Naive B cell (primary cell): Measurements from ENCODE around the gene SPTBN2. TPM values are rescaled to one million over a fixed set of nuclear protein-coding genes. Genes with fewer than 3 reads are reported as not detected.

Experiments used
- ATAC-seq, 2 donors: fragments of 150-1000 bp; cut with Tn5 transposase; 2 replicates each; pipeline ENCODE4 v1.10.0; 2021; ENCODE audit warnings: low read depth in 2 of 2, mild to moderate bottlenecking in 2 of 2, moderate library complexity in 2 of 2
- DNase-seq: peaks from one replicate; pipeline ENCODE4 v3.0.0; 2022
- H3K27ac Mint-ChIP-seq, 6 donors: one replicate each; pipeline ENCODE4 v1.8.0; 2020 to 2022; ENCODE audit warnings: mild to moderate bottlenecking in 6 of 6, mixed read lengths in 6 of 6, moderate library complexity in 5 of 6, inconsistent platforms in 2 of 6
- H3K27me3 Mint-ChIP-seq, 3 donors: one replicate each; pipeline ENCODE4 v1.8.0; 2021 to 2022; ENCODE audit warnings: mixed read lengths in 3 of 3, mild to moderate bottlenecking in 1 of 3
- H3K36me3 Mint-ChIP-seq, 2 donors: one replicate each; pipeline ENCODE4 v1.8.0; 2020 to 2022; ENCODE audit warnings: mixed read lengths in 2 of 2, inconsistent platforms in 1 of 2, mild to moderate bottlenecking in 1 of 2
- H3K4me1 Mint-ChIP-seq, 3 donors: one replicate each; pipeline ENCODE4 v1.8.0; 2020 to 2022; ENCODE audit warnings: mixed read lengths in 3 of 3, inconsistent platforms in 1 of 3, mild to moderate bottlenecking in 1 of 3, moderate library complexity in 1 of 3
- H3K4me3 Mint-ChIP-seq, 8 donors: one replicate each; pipeline ENCODE4 v1.8.0; 2020 to 2022; ENCODE audit warnings: mild to moderate bottlenecking in 8 of 8, mixed read lengths in 8 of 8, moderate library complexity in 8 of 8, inconsistent platforms in 2 of 8
- H3K9me3 Mint-ChIP-seq, 7 donors: one replicate each; pipeline ENCODE4 v1.8.0; 2020 to 2022; ENCODE audit warnings: mixed read lengths in 7 of 7, mild to moderate bottlenecking in 5 of 7, inconsistent platforms in 2 of 7, moderate library complexity in 1 of 7
- polyA plus RNA-seq, 6 donors: library from polyadenylated mRNA; unstranded; fragments of 300-500 nt; fragmentation: Illumina TruSeq; gene quantifications; one replicate each; pipeline ENCODE4 v1.2.3, GENCODE V29; 2021; ENCODE audit warnings: low read depth in 6 of 6

The SPTBN2 gene
- polyA plus RNA-seq, 6 donors from 2014 or later: 0.52 to 1.2 (median 0.60) TPM; not detected in 3

- Mint-ChIP-seq H3K4me1 (peaks cover 8 to 12% (median 8%) of the 10 kb centered on the region in 3 donors), H3K27ac (no peak overlapping the region)
- ATAC-seq: no peak
Observed at GRCh38 chr11:66692871-66693331, 36.1 kb downstream of the SPTBN2 start.

GRCh38 chr11:66692446-66692845 is 36.6 kb downstream of the SPTBN2 start:
- Mint-ChIP-seq H3K9me3 (no peaks in the 10 kb centered on the region), H3K36me3 (no peaks in the 10 kb centered on the region), H3K27ac (no peak overlapping the region), H3K4me3 (no peak overlapping the region), H3K27me3 (no peaks in the 10 kb centered on the region), H3K4me1 (peaks cover 8 to 12% (median 8%) of the 10 kb centered on the region in 3 donors)
- ATAC-seq (no peak), DNase-seq (no peak)

More at GRCh38 chr11:66692871-66693331, 36.1 kb downstream of the SPTBN2 start:
- Mint-ChIP-seq H3K9me3 (no peaks in the 10 kb centered on the region), H3K4me3 (no peak overlapping the region), H3K27me3 (no peaks in the 10 kb centered on the region), H3K36me3 (no peaks in the 10 kb centered on the region)
- no peak for DNase-seq

GRCh38 chr11:66691311-66691980 is 37.6 kb downstream of the SPTBN2 start:
- ATAC-seq: no peak
- H3K9me3 Mint-ChIP-seq: no peaks in the 10 kb centered on the region

GRCh38 chr11:66689661-66690590 is 39.1 kb downstream of the SPTBN2 start:
- H3K36me3 Mint-ChIP-seq: no peaks in the 10 kb centered on the region
- no peaks in the 10 kb centered on the region for H3K9me3 Mint-ChIP-seq
- H3K4me1 Mint-ChIP-seq: peaks cover 6 to 8% (median 7%) of the 10 kb centered on the region in 3 donors
- H3K27ac Mint-ChIP-seq: no peak overlapping the region
- H3K27me3 Mint-ChIP-seq: peaks cover 0 to 5% (median 0%) of the 10 kb centered on the region in 3 donors
- DNase-seq: no peak
- no peak for ATAC-seq
- H3K4me3 Mint-ChIP-seq: peak overlapping the region in 1 of 8 donors; percentile 18

More at GRCh38 chr11:66691311-66691980, 37.6 kb downstream of the SPTBN2 start:
- DNase-seq: no peak
- Mint-ChIP-seq H3K4me1 (peaks cover 8 to 12% (median 8%) of the 10 kb centered on the region in 3 donors), H3K4me3 (peak overlapping the region in 1 of 8 donors; percentile 66), H3K27me3 (peaks cover 0 to 5% (median 0%) of the 10 kb centered on the region in 3 donors), H3K27ac (no peak overlapping the region), H3K36me3 (no peaks in the 10 kb centered on the region)

GRCh38 chr11:66688561-66689534 is 40.2 kb downstream of the SPTBN2 start:
- Mint-ChIP-seq H3K27me3 (peaks cover 0 to 5% (median 0%) of the 10 kb centered on the region in 3 donors), H3K27ac (peak overlapping the region in 1 of 6 donors; percentile 81)

GRCh38 chr11:66687831-66688281 is 41.2 kb downstream of the SPTBN2 start:
- Mint-ChIP-seq H3K36me3 (no peaks in the 10 kb centered on the region), H3K9me3 (no peaks in the 10 kb centered on the region), H3K4me3 (no peak overlapping the region), H3K27ac (peak overlapping the region in 1 of 6 donors; percentile 32), H3K4me1 (peaks cover 0 to 2% (median 0%) of the 10 kb centered on the region in 3 donors), H3K27me3 (peaks cover 0 to 5% (median 0%) of the 10 kb centered on the region in 3 donors)
- ATAC-seq (no peak), DNase-seq (no peak)

More at GRCh38 chr11:66688561-66689534, 40.2 kb downstream of the SPTBN2 start:
- no peaks in the 10 kb centered on the region for H3K9me3 Mint-ChIP-seq
- ATAC-seq: no peak
- H3K4me1 Mint-ChIP-seq: peaks cover 0 to 2% (median 0%) of the 10 kb centered on the region in 3 donors
- no peak for DNase-seq
- H3K36me3 Mint-ChIP-seq: no peaks in the 10 kb centered on the region
- peak overlapping the region in 1 of 8 donors; percentile 18 for H3K4me3 Mint-ChIP-seq

GRCh38 chr11:66686801-66687750 is 41.9 kb downstream of the SPTBN2 start:
- peaks cover 0 to 2% (median 0%) of the 10 kb centered on the region in 3 donors for H3K4me1 Mint-ChIP-seq
- no peaks in the 10 kb centered on the region for H3K9me3 Mint-ChIP-seq
- peaks cover 0 to 5% (median 0%) of the 10 kb centered on the region in 3 donors for H3K27me3 Mint-ChIP-seq
- no peaks in the 10 kb centered on the region for H3K36me3 Mint-ChIP-seq
- peak overlapping the region in 1 of 6 donors; percentile 7 for H3K27ac Mint-ChIP-seq
- H3K4me3 Mint-ChIP-seq: no peak overlapping the region
- DNase-seq (no peak), ATAC-seq (no peak)

- no peak overlapping the region for H3K4me3 Mint-ChIP-seq
- no peaks in the 10 kb centered on the region for H3K36me3 Mint-ChIP-seq
- peaks cover 0 to 2% (median 0%) of the 10 kb centered on the region in 3 donors for H3K4me1 Mint-ChIP-seq
- ATAC-seq (no peak), DNase-seq (no peak)
- H3K27me3 Mint-ChIP-seq: peaks cover 0 to 5% (median 0%) of the 10 kb centered on the region in 3 donors
- H3K27ac Mint-ChIP-seq: no peak overlapping the region
- no peaks in the 10 kb centered on the region for H3K9me3 Mint-ChIP-seq
Observed at GRCh38 chr11:66686100-66686785, 42.8 kb downstream of the SPTBN2 start.

GRCh38 chr11:66685276-66686099 is 43.5 kb downstream of the SPTBN2 start:
- Mint-ChIP-seq H3K27me3 (peaks cover 0 to 5% (median 0%) of the 10 kb centered on the region in 3 donors), H3K9me3 (no peaks in the 10 kb centered on the region), H3K36me3 (no peaks in the 10 kb centered on the region), H3K4me3 (no peak overlapping the region), H3K27ac (no peak overlapping the region), H3K4me1 (peaks cover 0 to 2% (median 0%) of the 10 kb centered on the region in 3 donors)
- ATAC-seq (no peak), DNase-seq (no peak)

GRCh38 chr11:66684635-66685034 is 44.4 kb downstream of the SPTBN2 start:
- DNase-seq (no peak), ATAC-seq (no peak)
- H3K36me3 Mint-ChIP-seq: no peaks in the 10 kb centered on the region
- H3K27ac Mint-ChIP-seq: peak overlapping the region in 2 of 6 donors; percentile 31 to 49
- H3K27me3 Mint-ChIP-seq: peaks cover 0 to 5% (median 0%) of the 10 kb centered on the region in 3 donors
- no peaks in the 10 kb centered on the region for H3K9me3 Mint-ChIP-seq
- H3K4me3 Mint-ChIP-seq: no peak overlapping the region
- H3K4me1 Mint-ChIP-seq: peaks cover 0 to 2% (median 0%) of the 10 kb centered on the region in 3 donors
